IPS-NIHi7 (cell line): ENCODE data around the gene CLVS2.

Source experiments
- DNase-seq: peaks from one replicate; pipeline ENCODE4 v3.0.0; 2012; ENCODE audit warnings: mixed read lengths; ENCODE audit errors: extremely low spot score

Gene CLVS2, protein sequence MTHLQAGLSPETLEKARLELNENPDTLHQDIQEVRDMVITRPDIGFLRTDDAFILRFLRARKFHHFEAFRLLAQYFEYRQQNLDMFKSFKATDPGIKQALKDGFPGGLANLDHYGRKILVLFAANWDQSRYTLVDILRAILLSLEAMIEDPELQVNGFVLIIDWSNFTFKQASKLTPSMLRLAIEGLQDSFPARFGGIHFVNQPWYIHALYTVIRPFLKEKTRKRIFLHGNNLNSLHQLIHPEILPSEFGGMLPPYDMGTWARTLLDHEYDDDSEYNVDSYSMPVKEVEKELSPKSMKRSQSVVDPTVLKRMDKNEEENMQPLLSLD

GRCh38 chr6:122995921-122996793 lies at the start of gene CLVS2:
TSS of gene CLVS2 (plus strand) at chr6:122996235. CDS start at chr6:122997778, 1,543 bp downstream.
- peak; percentile 64 for DNase-seq

GRCh38 chr6:122947355-122947754 lies 48.7 kb upstream of the CLVS2 start:
- peak; percentile 72 for DNase-seq

DNA sequence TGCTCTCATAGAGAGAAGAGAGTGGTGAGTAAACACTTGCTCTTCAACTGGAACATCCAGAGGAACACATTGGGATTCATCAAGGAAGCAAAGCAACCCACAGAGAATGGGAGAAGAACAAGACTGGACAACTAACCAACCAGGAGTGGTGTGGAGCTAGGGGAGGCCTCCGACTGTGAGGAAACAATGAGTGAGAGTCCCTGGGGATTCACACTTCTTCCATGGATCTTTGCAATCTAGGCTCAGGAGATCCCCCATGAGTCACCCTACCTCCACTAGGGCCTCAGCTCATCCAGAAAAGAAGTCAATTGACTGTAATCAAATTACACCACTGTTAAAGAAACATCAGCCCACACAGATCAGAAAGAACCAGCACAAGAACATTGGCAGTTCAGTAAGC lies 42.3 kb upstream of the CLVS2 start:
- peak; percentile 13 for DNase-seq

GRCh38 chr6:122956376-122956775 lies 39.7 kb upstream of the CLVS2 start:
- DNase-seq = no peak

GRCh38 chr6:122962000-122962624 lies 33.9 kb upstream of the CLVS2 start:
- DNase-seq = no peak

DNA sequence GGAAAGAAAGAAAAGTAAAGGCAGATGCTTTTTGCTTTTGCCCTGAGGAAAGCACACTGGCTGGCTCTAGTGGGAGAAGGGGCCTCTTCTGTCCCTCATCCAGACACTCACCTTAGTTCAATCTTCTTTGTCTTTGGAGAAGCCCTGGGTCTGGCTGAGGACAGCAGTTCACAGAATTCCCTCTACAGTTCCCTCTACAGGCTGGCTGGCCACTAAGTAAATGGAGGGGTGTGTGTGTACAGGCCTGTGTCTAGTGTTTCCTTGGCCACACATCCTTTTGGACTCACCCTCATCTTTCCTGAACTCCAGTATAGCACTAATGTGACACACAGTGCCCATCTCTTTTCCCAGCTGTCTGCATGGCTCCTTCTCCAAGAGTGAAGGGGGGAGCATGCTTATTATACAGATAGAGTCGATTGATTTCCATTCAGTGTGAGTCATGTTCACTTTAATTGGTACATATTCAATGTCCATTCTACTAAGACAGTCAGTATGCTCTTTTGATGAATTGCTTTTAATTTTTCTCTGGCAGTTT lies 26.0 kb upstream of the CLVS2 start:
- DNase-seq = no peak

DNA sequence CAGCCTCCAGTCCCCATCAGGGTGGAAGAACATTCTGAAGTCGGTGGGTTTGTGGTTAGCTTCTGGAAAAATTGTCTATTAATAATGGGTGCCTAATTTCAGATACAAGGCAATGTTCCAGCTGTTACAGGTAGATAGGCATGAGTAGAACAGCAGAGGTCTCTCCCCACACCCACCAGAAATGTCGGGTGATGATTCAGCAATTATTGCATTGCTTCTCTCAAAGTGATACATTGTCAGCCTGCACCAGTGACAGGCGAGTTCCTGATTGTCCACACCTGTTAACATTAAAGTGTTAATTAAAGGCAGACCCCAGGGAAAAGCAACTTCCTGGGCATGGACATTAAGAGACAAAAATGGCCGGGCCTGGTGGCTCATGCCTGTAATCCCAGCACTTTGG lies 18.9 kb upstream of the CLVS2 start:
- no peak for DNase-seq

DNA sequence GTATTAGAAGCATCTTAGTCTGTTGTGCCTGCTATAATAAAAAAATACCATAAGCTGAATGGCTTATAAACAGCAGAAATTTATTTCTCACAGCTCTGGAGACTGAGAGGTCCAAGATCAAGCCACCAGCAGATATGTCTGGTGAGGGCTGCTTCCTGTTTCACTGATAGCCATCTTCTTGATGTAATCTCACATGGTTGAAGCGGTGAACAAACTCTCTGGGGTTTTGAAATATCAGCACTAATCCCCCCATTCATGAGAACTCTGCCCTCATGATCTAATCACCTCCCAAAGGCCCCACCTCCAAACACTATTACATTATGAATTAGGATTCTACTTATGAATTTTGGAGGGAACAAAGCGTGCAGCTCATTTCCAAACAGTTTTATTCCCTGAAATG lies 11.6 kb upstream of the CLVS2 start:
- no peak for DNase-seq

DNA sequence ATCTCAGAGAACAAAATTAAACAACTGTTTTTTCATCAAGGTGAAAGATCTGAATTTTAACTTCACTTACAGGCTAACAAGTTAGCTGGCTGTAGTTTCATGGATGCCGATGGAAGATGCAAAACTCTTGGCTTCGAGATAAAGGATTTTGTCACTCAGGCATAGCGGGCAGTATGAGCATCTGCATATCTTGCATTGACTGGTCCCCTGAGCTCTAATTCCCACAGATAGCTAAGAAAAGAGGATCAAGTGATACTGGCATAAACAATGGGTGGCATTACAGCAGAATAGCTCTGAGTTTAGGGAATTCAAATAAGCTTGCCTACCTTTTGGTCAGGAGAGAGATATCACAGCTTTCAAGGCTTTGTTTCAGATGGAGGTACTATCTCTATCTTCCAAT lies 1.8 kb upstream of the CLVS2 start:
- DNase-seq = no peak

- DNase-seq = no peak
Measured at GRCh38 chr6:122996794-122997505, 915 bp downstream of the CLVS2 start.

- no peak for DNase-seq
Measured at GRCh38 chr6:122997541-122998150, 1.6 kb downstream of the CLVS2 start.

- no peak for DNase-seq
Measured at GRCh38 chr6:122998403-122998975, 2.5 kb downstream of the CLVS2 start.

- no peak for DNase-seq
Measured at GRCh38 chr6:123000244-123000770, 4.3 kb downstream of the CLVS2 start.

GRCh38 chr6:123001540-123001939 lies 5.5 kb downstream of the CLVS2 start:
- no peak for DNase-seq

DNA sequence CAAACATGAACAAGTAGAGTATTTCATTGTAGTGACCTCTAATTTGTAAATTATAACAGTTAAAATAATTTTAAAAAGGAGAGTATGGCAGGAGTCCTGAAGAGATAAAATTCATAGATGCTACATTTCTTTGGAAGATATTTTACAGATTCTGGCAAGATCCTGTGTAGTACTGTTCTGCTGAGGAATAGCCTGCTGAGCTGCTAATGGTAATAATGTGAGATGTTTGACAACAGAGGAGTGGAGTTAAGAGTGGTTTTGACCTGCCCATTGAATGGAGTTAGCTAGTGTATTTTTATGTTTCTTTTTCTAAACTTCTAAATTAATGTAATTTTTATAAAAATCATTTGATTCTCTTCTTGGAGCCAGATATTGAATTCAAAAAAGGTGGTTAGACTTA lies 11.8 kb downstream of the CLVS2 start:
- DNase-seq = no peak

DNA sequence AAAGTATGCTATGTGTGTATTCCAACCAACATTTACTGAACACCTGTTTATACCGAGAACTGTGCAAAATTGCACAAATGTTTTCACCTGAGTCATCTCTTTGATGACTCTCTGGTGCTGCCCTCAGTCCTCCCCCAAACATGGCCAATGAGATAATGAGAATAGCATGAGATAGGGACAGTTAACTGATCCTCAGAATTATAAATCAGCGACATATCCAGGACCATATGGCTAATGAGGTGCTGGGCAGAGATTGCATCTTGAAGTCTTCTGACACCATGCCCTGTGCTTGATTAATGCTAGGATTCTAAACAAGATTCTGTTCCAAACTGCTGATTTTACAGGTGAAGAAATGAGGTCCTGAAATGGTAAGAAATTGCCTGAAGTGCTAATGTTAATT lies 13.0 kb downstream of the CLVS2 start:
- DNase-seq = no peak

DNA sequence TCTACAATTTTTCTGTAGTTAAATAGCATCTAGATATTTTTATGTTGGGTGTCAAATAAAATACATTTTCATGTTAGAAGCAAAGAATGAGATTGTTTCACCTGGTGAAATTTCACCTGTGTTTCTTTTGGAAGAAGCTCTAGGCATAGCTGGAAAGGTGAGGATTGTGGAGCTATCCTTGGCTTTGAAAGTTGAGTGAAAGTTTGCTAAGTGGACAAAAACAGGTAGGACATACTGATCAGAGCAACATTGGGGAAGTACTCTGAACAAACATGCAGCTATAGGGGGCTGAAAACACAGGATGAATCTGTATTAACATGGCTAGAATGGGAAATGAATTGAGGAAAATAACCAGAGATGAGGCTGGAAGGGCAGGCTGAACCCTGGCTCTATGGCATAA lies 18.8 kb downstream of the CLVS2 start:
- DNase-seq = no peak

DNA sequence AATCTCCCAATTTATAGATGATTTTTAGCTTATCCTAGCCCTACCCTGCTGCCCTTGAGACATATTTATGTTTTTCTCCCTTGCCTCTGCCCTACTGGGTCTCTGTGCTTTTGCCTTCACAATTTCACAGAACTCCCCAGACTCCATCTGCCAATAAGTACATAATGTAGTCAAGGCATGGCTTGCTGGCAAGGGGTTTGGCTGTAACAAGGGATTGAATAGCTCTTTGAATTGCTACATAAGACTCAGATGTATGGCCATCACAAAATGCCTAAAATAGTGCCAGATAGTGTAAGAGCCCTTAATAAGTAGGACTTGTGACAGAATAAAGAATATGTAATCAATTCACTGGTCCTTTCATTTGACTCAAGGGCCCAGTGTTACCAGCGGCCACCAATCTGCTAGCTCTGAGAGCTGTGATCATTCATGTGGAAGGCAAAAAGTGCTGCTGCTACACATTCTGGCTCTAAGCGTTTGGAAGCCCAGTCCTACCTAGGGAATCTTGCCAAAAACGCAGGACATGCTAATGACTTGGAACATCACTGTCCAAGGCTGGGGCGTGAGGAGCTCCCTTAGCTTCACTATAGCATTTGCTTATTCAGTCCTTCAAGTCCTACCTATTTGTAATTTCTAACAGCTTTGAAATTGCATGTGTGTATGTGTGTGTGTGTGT lies 20.5 kb downstream of the CLVS2 start:
- DNase-seq = no peak

DNA sequence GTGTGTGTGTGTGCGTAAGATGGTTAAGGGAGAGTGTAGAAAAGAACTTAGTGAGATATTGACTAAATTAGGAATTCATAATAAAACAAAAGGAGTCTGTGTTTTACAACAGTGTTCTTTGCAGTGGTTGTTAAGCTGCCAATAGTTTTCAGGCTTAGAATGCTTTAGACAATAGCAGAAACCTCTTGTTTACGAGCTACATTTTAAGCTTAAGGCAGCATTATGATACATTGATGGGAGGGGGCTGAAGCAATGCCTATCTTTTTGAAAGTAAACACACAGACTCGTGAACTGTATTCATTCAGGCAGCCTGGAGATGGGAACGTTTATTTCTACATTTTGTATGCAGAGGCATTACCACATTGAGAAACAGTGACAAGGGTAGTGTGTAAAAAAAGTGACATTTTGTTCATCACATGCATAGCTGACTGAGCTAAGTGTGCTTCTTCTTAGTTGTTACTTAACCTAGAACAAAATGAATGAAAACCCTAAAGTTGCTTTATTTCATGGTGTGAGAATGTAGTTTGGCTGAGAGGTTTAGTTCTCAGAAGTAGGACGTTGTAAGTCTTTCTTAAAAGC lies 21.2 kb downstream of the CLVS2 start:
- no peak for DNase-seq

DNA sequence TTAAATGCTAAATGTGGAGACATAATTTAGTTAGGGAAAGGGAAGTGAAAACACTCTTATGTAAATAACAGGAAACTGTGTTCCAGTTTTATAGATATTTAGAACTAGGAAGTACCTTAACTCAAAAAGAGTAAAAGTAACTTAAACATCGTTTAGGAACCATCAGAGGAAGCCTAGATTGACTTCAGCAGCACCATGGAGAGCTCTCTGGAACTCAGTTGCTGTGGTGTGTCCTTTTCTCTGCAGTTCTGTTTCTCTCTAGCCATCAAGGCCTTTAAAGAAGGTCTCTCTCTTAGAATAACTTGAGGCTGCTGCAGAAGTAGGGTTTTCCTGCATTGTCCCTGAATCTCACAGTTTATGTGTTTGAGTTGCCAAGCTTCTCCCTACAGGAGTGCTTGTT lies 26.9 kb downstream of the CLVS2 start:
- peak; percentile 41 for DNase-seq
